HFF-Myc (cell line): ENCODE data around the gene HYAL3.
"Not testable (repeated sequence)": the region's sequence is repeated elsewhere in the genome, so short reads cannot be mapped to it uniquely, and the experiment has no call there.

ENCODE experiments used
- DNase-seq: peaks from one replicate; pipeline ENCODE4 v3.0.0-alpha.2; 2011; ENCODE audit warnings: low read depth; ENCODE audit errors: extremely low read depth
- H3K4me3 ChIP-seq: replicated peaks from 2 replicates; pipeline ENCODE4 v1.5.1; 2011; ENCODE audit warnings: low read depth, mild to moderate bottlenecking, control low read depth, low read length
- CTCF ChIP-seq: IDR thresholded peaks from 2 replicates; pipeline ENCODE4 v1.5.1; 2012; ENCODE audit warnings: mild to moderate bottlenecking, low read depth, low read length, control low read depth; ENCODE audit errors: missing control alignments

The HYAL3 gene

GRCh38 chr3:50245831-50246516 lies 53.2 kb downstream of the HYAL3 start:
- DNase-seq, result no peak
- H3K4me3 ChIP-seq, result peak overlapping the region; percentile 30
- TF ChIP-seq CTCF, result peak; percentile 98

GRCh38 chr3:50245251-50245745 lies 53.9 kb downstream of the HYAL3 start:
- H3K4me3 ChIP-seq, result peak overlapping the region; percentile 30; the same call in 1 of the 2 replicates
- no peak for DNase-seq
- no peak for TF ChIP-seq CTCF

GRCh38 chr3:50244813-50245212 lies 54.4 kb downstream of the HYAL3 start:
- H3K4me3 ChIP-seq, DNase-seq: not testable (repeated sequence)

GRCh38 chr3:50243543-50243895 lies 55.7 kb downstream of the HYAL3 start:
- no peak overlapping the region for H3K4me3 ChIP-seq
- no peak for TF ChIP-seq CTCF
- no peak for DNase-seq

- TF ChIP-seq CTCF, result no peak
- no peak overlapping the region for H3K4me3 ChIP-seq
- DNase-seq, result no peak
Measured at GRCh38 chr3:50242851-50243542, 56.2 kb downstream of the HYAL3 start.
